ENCODE measurements around the gene SHISA8. TPM values are rescaled to one million over a fixed set of nuclear protein-coding genes. Genes with fewer than 3 reads are reported as not detected.
A peak's percentile ranks its signal among the peaks of the same experiment; 100 is the strongest.

SHISA8 gene
- polyA plus RNA-seq, 12 donors: 0.13 to 0.40 (median 0.17) TPM; not detected in 9

GRCh38 chr22:41934284-41935014 lies 19.6 kb upstream of the SHISA8 start:
- DNase-seq: no peak

GRCh38 chr22:41933411-41934177 lies 18.7 kb upstream of the SHISA8 start:
- no peak for DNase-seq

DNA sequence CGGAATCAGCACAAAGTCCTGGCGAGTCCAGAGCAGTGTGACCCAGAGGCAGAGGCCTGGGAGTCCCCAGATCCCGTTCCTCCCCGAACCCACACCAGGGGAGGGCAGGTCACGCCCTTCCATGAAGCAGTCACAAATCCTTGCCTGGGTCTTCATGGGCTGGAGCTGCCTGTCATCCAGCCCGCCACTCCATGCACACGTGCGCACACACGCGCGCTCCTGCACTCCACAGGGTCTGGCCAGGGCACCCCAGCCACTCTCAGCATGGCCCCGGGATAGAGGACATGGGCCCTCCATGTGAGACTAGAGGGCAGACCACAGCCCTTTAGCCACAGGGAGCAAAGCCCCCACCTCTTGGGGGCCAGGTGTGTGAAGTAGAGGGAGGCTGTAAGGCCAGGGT lies 17.5 kb upstream of the SHISA8 start:
- no peak for DNase-seq

- DNase-seq: no peak
Measured at GRCh38 chr22:41931701-41932269, 16.9 kb upstream of the SHISA8 start.

GRCh38 chr22:41929418-41929810 lies 14.5 kb upstream of the SHISA8 start:
- no peak for DNase-seq

DNA sequence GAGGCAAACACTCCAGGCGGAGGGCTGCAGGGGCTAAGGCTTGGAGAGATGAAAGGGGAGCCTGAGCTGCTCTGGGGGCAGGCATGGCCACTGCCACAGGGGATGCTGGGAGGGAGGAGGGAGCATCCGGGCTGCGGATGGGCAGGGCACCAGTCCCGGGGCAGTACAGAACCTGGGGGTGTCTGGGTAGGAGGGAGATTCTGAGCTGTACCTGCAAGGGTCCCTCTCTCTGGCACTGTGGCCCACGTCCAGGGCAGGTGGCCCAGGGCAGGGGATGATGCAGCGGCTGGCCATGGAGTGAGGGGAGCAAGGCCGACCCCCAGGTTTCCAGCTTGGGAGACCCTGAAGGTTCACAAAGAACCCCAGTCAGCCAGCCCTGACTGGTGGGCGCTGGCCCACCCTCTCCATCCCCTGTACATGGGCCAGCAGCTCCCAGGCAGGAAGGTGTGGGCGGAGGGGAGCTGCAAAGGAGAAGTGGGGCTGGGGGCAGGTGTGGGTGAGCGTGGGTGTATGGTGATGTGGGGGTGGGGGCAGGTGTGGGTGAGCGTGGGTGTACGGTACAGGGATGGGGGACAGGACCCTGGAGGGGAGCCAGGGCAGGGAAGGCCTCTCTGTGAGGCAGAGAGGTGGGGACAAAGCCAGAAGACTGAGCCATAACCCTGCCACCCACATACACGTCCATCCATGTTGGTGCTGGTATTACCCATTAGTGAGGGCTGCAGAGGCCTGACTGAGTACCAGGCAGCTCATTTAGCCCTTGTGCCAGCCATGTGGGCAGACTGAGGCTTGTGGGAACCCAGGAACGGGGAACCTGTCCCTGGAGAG lies 13.9 kb upstream of the SHISA8 start:
- no peak for DNase-seq

DNA sequence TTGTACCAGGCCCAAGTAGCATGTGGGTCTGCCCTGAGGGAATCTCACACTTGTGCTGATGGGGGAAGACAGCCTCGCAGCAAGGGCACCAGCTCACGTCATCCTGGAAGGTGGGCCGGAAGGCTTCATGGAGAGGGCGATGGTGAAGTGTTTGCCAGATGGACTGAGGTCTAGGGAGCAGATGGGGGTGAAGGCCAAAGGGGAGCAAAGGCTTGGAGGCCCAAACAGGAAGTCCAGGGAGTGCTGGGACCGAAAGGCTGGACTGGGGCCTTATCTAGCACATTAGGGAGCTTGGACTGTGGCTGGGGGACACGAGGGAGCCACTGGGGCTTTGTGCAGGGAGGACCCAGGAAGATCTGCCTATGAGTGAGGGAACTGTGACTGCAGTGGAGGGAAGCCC lies 12.9 kb upstream of the SHISA8 start:
- no peak for DNase-seq

- DNase-seq: no peak
Measured at GRCh38 chr22:41925783-41926460, 11.0 kb upstream of the SHISA8 start.

- DNase-seq: no peak
Measured at GRCh38 chr22:41923595-41924276, 8.9 kb upstream of the SHISA8 start.

DNA sequence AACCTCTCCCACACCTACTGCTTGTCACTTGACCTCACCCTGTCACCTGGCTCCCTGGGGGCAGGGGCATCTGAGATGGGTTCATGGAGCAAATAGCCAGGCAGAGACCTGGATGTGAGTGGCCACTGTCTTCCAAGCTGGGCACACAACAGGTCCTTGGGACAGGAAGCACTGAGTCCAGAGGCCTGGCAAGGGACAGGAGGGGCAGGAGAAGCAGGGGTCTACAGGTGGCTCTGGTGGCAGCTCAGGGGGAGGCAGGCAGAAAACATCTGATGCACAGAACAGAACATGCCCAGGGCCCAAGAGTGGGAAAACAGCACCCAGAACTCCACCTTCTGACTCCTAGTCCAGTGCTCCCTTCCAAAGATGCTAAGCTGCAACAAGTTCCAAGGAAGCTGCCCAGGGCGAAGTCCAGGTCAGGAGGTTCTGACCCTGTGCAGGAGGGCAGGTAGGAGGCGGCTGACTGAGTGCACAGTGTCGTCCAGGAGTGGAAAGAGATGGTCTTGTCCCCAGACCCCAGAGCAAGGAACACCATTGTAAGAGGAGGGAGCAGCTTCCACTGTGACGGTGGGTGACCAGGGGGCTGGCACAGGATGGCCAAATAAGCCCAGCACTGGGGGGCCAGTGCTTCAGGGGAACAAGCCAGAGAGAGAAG lies 8.2 kb upstream of the SHISA8 start:
- no peak for DNase-seq

- DNase-seq: no peak
Measured at GRCh38 chr22:41922328-41922727, 7.5 kb upstream of the SHISA8 start.

- no peak for DNase-seq
Measured at GRCh38 chr22:41920271-41920976, 5.5 kb upstream of the SHISA8 start.

- no peak for DNase-seq
Measured at GRCh38 chr22:41919357-41920224, 4.7 kb upstream of the SHISA8 start.

DNA sequence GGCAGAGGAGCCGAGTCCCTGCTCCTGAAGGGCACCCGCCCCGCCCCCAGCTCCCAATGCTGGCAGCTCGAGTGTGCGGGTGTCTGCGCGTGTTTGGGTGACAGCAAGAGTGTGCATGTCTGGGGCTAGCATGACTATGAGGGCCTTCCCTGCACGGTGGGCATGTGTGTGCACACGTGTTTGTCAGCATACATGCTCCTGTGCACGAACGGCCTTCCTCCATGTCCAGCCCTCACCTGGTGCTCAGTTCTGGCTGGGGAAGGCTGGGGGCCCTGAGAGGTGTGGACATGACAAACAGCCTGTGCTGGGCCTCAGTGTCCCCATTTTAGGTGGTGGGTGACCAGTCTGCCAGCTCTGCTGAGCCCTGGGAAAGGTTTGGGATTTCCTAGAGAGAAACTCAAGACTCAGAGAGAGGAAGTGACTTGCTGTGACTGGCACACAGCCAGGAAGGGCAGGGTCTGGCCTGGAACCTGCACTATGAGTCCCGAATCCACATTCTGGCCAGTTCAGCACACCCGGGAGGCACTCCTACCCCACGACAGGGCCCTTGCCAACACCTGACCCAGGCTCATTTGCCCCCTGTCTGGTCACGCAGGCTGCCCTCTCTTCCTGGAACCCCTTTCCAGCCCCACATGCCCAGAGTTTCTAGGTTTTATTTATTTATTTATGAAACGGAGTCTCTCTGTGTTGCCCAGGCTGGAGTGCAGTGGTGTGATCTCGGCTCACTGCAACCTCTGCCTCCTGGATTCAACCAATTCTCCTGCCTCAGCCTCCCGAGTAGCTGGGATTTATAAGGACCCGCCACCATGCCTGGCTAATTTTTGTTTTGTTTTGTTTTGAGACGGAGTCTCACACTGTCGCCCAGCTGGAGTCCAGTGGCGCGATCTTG lies 3.3 kb upstream of the SHISA8 start:
- peak; percentile 52 for DNase-seq

- DNase-seq: no peak
Measured at GRCh38 chr22:41917375-41917902, 2.6 kb upstream of the SHISA8 start.

DNA sequence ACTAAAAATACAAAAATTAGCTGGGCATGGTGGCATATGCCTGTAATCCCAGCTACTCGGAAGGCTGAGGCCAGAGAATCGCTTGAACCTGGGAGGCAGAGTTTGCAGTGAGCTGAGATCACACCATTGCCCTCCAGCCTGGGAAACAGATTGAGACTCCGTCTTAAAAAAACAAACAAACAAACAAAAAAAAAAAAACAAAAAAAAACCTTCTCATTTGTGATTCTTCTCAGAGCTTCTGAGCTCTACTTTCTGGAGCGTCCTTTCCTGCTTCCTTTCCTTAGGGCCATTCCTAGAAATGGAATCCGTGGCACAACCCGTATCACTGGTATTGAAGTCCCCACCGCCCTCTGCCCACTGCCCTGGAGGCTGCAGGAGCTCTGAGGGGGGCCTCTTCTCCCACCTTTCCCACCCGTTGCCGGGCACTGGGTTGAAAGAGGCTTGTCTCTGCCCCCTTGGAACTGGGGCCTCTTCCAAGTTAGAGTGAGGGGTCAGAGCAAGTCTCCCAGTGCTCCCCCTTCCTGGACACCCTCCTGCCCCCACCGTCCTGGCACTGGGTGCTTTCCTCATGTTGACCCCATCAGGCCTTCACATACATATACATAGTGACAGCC lies 2.0 kb upstream of the SHISA8 start:
- DNase-seq: no peak

All from muscle of arm (tissue), 12 donors.